Measurements from ENCODE around the gene SEC14L1. TPM values are rescaled to one million over a fixed set of nuclear protein-coding genes. Genes with fewer than 3 reads are reported as not detected.
A peak's percentile ranks its signal among the peaks of the same experiment; 100 is the strongest.

The SEC14L1 gene
- total RNA-seq, 1 donor from 2014 or later, result 79.6 TPM

DNA sequence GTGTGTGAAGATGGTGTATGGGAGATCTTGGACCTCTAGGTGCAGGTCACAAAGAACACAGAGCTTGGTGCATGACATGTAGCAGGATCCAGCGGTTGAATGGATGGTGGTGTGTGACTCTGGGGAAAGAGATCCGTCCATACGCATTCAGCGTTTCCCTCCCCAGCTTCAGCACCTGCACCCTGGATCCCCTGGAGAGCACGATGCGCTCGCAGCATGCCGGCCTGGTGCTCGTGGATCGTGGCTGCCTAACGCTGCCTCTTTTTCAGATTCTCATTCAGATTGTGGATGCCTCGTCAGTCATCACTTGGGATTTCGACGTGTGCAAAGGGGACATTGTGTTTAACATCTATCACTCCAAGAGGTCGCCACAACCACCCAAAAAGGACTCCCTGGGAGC, 70.9 kb downstream of the SEC14L1 start:
- CTCF ChIA-PET, result interaction anchor here (1.6 to 1.8 kb wide), 2 partner anchors 123 to 132 kb away, joined by 3 to 6 read pairs; no protein-coding TSS in a partner anchor
- Mint-ChIP-seq H3K27me3 (no peaks in the 10 kb centered on the region), H3K36me3 (ENCODE audit: low read depth) (peaks cover 90% of the 10 kb centered on the region), H3K9me3 (no peaks in the 10 kb centered on the region), H3K4me1 (peaks cover 48% of the 10 kb centered on the region), H3K27ac (peak overlapping the region; percentile 80), H3K4me3 (peak overlapping the region; percentile 70)
- TF ChIP-seq, protein P1, sequence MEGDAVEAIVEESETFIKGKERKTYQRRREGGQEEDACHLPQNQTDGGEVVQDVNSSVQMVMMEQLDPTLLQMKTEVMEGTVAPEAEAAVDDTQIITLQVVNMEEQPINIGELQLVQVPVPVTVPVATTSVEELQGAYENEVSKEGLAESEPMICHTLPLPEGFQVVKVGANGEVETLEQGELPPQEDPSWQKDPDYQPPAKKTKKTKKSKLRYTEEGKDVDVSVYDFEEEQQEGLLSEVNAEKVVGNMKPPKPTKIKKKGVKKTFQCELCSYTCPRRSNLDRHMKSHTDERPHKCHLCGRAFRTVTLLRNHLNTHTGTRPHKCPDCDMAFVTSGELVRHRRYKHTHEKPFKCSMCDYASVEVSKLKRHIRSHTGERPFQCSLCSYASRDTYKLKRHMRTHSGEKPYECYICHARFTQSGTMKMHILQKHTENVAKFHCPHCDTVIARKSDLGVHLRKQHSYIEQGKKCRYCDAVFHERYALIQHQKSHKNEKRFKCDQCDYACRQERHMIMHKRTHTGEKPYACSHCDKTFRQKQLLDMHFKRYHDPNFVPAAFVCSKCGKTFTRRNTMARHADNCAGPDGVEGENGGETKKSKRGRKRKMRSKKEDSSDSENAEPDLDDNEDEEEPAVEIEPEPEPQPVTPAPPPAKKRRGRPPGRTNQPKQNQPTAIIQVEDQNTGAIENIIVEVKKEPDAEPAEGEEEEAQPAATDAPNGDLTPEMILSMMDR (IDR thresholded peaks at IDR 0.05), result no peak
- intact Hi-C loops (cut with micrococcal nuclease), result loop anchor here (1.0 kb wide), 2 partner anchors 36 to 71 kb away; partner anchors contain the start of gene SEC14L1
- POLR2A ChIA-PET, result interaction anchor here (0.8 to 3.3 kb wide), 4 partner anchors 23 to 71 kb away, joined by 3 to 35 read pairs (median 5); partner anchors contain the start of gene SEC14L1
- ATAC-seq (ENCODE audit: low read depth) (no peak), DNase-seq (no peak)

DNA sequence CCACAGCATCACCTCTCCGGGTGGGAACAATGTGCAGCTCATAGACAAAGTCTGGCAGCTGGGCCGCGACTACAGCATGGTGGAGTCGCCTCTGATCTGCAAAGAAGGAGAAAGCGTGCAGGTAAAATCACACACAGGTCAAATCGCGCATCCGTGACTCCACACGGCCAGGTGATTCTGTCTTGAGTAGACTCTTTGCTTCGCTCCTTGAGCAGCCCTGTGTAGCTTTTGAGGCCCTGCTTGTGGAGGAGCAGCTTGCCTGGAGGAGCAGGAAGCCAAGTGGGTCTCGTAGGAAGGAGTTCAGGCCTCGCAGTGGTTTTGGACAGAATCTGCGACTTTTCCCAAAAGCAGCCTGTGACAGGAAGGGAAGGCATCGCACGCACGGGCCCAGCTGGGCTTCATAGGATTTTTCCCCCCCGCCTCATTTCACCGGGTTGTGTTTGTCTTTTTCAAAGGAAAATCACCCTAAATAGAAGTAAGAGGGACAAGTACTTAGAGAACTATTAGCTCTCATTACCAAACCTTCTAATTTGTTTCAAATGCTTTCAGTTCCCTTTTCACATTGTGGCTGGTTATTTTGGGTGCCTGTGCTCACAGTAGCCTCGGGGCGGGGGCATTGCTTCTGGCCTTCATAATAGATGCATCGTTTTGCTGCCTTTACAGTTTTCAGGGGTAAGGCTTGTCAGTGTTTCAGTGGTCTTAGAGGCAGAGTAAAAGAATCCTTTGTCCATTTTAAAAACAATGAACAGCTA, 71.5 kb downstream of the SEC14L1 start:
- H3K36me3 Mint-ChIP-seq (ENCODE audit: low read depth), result peaks cover 90% of the 10 kb centered on the region
- POLR2A ChIA-PET, result interaction anchor here (0.6 to 3.3 kb wide), 10 partner anchors 23 to 541 kb away, joined by 3 to 35 read pairs (median 4); partner anchors contain the start of genes MFSD11 and SEC14L1
- CTCF ChIA-PET, result interaction anchor here (1.0 to 1.8 kb wide), 5 partner anchors 8 to 133 kb away, joined by 3 to 6 read pairs (median 3); no protein-coding TSS in a partner anchor
- peak overlapping the region; percentile 80 for H3K27ac Mint-ChIP-seq
- H3K4me1 Mint-ChIP-seq, result peaks cover 49% of the 10 kb centered on the region
- no peaks in the 10 kb centered on the region for H3K27me3 Mint-ChIP-seq
- ATAC-seq (ENCODE audit: low read depth) (peak; percentile 93), DNase-seq (peak; percentile 36)
- no peaks in the 10 kb centered on the region for H3K9me3 Mint-ChIP-seq
- intact Hi-C loops (cut with micrococcal nuclease), result loop anchor here (1.0 kb wide), 2 partner anchors 35 to 72 kb away; partner anchors contain the start of gene SEC14L1
- peak overlapping the region; percentile 70 for H3K4me3 Mint-ChIP-seq
- TF ChIP-seq, protein P1 (IDR thresholded peaks at IDR 0.05), result no peak

DNA sequence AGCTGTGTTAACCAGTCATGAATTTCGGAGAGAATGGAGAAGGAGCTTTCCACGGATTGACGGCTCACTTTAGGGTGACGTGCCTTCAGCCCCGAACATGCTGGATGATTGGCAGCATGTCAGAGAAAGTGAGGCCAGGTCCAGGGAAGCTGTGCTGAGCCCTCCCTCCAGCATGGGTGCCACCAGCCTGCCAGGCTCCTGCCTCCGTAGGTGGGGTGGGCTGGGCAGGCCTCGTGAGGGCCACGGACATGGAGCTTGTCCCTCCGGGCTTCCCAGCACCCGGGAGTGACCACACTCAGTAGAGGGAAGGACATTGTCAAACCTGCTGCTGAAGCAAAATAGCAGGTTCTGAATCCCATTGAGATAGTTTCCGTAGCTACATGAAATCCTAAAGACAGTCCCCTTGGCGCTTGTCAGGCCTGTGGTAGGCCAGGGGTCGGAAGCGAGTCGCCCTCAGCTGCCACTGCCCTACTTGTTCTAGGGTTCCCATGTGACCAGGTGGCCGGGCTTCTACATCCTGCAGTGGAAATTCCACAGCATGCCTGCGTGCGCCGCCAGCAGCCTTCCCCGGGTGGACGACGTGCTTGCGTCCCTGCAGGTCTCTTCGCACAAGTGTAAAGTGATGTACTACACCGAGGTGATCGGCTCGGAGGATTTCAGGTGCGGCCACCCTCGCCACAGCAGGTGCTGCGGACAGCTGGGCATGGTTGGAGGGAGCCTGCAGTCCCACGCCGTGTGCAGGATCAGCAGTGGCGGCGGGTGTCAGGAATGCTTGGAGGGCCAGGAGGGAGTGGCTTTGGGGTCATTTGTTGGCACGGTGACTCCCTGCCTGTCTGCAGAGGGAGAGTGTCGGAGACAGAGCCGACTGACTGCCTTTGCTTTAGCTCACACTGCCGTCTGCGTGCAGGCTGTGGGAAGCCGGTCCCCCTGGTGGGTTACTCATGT, 72.3 kb downstream of the SEC14L1 start:
- no peaks in the 10 kb centered on the region for H3K27me3 Mint-ChIP-seq
- peaks cover 49% of the 10 kb centered on the region for H3K4me1 Mint-ChIP-seq
- intact Hi-C loops (cut with micrococcal nuclease), result loop anchor here (1.0 kb wide), 2 partner anchors 34 to 73 kb away; partner anchors contain the start of gene SEC14L1
- ChIA-PET POLR2A (interaction anchor here (0.6 to 3.3 kb wide), 11 partner anchors 22 to 542 kb away, joined by 3 to 35 read pairs (median 4); partner anchors contain the start of genes MFSD11 and SEC14L1), CTCF (interaction anchor here (1.0 to 1.8 kb wide), 5 partner anchors 9 to 134 kb away, joined by 3 to 6 read pairs (median 3); no protein-coding TSS in a partner anchor)
- peak overlapping the region; percentile 70 for H3K4me3 Mint-ChIP-seq
- H3K36me3 Mint-ChIP-seq (ENCODE audit: low read depth), result peaks cover 91% of the 10 kb centered on the region
- ATAC-seq (ENCODE audit: low read depth), result no peak
- H3K9me3 Mint-ChIP-seq, result no peaks in the 10 kb centered on the region
- H3K27ac Mint-ChIP-seq, result peak overlapping the region; percentile 80
- TF ChIP-seq, protein P1 (IDR thresholded peaks at IDR 0.05), result no peak
- no peak for DNase-seq

DNA sequence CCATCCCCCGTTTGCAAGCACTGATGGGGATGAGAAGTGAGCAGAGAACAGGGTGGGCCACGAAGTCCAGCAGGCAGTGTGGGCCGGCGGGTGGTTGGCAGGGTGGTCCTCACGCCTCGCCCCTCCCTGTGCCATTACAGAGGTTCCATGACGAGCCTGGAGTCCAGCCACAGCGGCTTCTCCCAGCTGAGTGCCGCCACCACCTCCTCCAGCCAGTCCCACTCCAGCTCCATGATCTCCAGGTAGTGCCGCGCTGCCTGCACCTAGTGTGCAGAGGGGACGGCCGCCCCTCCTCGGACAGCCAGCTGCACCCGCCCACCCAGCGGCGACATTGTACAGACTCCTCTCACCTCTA, 73.0 kb downstream of the SEC14L1 start:
- CTCF ChIA-PET, result interaction anchor here (1.5 kb wide), 1 partner anchor 126 kb away, joined by 3 read pairs; no protein-coding TSS in a partner anchor
- TF ChIP-seq, protein P1 (IDR thresholded peaks at IDR 0.05), result no peak
- no peak for ATAC-seq (ENCODE audit: low read depth)
- Mint-ChIP-seq H3K9me3 (no peaks in the 10 kb centered on the region), H3K27me3 (no peaks in the 10 kb centered on the region), H3K36me3 (ENCODE audit: low read depth) (peaks cover 89% of the 10 kb centered on the region), H3K27ac (no peak overlapping the region), H3K4me1 (peaks cover 49% of the 10 kb centered on the region), H3K4me3 (no peak overlapping the region)
- POLR2A ChIA-PET, result interaction anchor here (0.7 to 1.4 kb wide), 2 partner anchors 25 to 107 kb away, joined by 3 to 4 read pairs; no protein-coding TSS in a partner anchor
- DNase-seq, result no peak
- intact Hi-C loops (cut with micrococcal nuclease), result no loop called here
